WTC11 (cell line): ENCODE measurements around the gene RARRES2. TPM values are rescaled to one million over a fixed set of nuclear protein-coding genes. Genes with fewer than 3 reads are reported as not detected.

Experiments
- ATAC-seq: fragments of 200-7000 bp; cut with Tn5 transposase; 2 replicates; pipeline ENCODE4 v1.10.0; 2021; ENCODE audit warnings: mild to moderate bottlenecking, moderate library complexity
- CTCF ChIA-PET: fragments of 300-600 bp; sonication (Branson Sonifier 250); formaldehyde crosslinking; loops from one replicate; lab custom pipeline; 2021; ENCODE audit warnings: antibody characterized with exemption; lab: Charles Lee
- POLR2A ChIA-PET: fragments of 350-600 bp; sonication (Branson Sonifier 250); formaldehyde crosslinking; loops from one replicate; lab custom pipeline; 2021; ENCODE audit warnings: antibody characterized with exemption; lab: Charles Lee
- DNase-seq: peaks from one replicate; pipeline ENCODE4 v3.0.0; 2021; ENCODE audit warnings: low spot score
- H3K27ac Mint-ChIP-seq: 2 replicates; pipeline ENCODE4 v1.8.0; 2021; ENCODE audit warnings: mixed read lengths
- H3K27me3 Mint-ChIP-seq: 2 replicates; pipeline ENCODE4 v1.8.0; 2021; ENCODE audit warnings: low read depth, mild to moderate bottlenecking, moderate library complexity, mixed read lengths
- H3K36me3 Mint-ChIP-seq: 2 replicates; pipeline ENCODE4 v1.8.0; 2021; ENCODE audit warnings: mixed read lengths
- H3K4me1 Mint-ChIP-seq: 2 replicates; pipeline ENCODE4 v1.8.0; 2022; ENCODE audit warnings: mixed read lengths
- H3K4me3 Mint-ChIP-seq: 2 replicates; pipeline ENCODE4 v1.8.0; 2021; ENCODE audit warnings: mild to moderate bottlenecking, moderate library complexity, mixed read lengths
- H3K9me3 Mint-ChIP-seq: 2 replicates; pipeline ENCODE4 v1.8.0; 2021; ENCODE audit warnings: mixed read lengths
- AFF4 ChIP-seq: sonication (generic); formaldehyde crosslinking; IDR thresholded peaks from 2 replicates; pipeline ENCODE4 v1.8.1; 2023; ENCODE audit warnings: mild to moderate bottlenecking, missing genetic modification reagents, borderline replicate concordance
- CREB1 ChIP-seq: sonication (generic); formaldehyde crosslinking; IDR thresholded peaks from 2 replicates; pipeline ENCODE4 v1.8.0; 2023; ENCODE audit warnings: mild to moderate bottlenecking, missing genetic modification reagents
- CREM ChIP-seq: sonication (generic); formaldehyde crosslinking; IDR thresholded peaks from 2 replicates; pipeline ENCODE4 v1.8.1; 2022; ENCODE audit warnings: mild to moderate bottlenecking, missing genetic modification reagents, moderate library complexity
- EMX1 ChIP-seq: fragments of 250-450 bp; sonication (Bioruptor Pico); IDR thresholded peaks from 2 replicates; pipeline ENCODE4 v1.8.0; 2021; ENCODE audit warnings: mild to moderate bottlenecking
- ETV6 ChIP-seq: sonication (generic); formaldehyde crosslinking; IDR thresholded peaks from 2 replicates; pipeline ENCODE4 v1.8.1; 2022; ENCODE audit warnings: mild to moderate bottlenecking, missing genetic modification reagents
- FOXP1 ChIP-seq: sonication (generic); formaldehyde crosslinking; IDR thresholded peaks from 2 replicates; pipeline ENCODE4 v1.8.0; 2022; ENCODE audit warnings: missing genetic modification reagents, mild to moderate bottlenecking, moderate library complexity, borderline replicate concordance
- GTF2I ChIP-seq: fragments of 250-450 bp; sonication (Bioruptor Pico); conservative IDR thresholded peaks from 2 replicates; pipeline ENCODE4 v1.4.0; 2021; ENCODE audit warnings: mild to moderate bottlenecking
- HMGXB4 ChIP-seq: sonication (generic); formaldehyde crosslinking; IDR thresholded peaks from 2 replicates; pipeline ENCODE4 v1.8.1; 2023; ENCODE audit warnings: mild to moderate bottlenecking, moderate library complexity, missing genetic modification reagents
- IRF2 ChIP-seq: sonication (generic); formaldehyde crosslinking; IDR thresholded peaks from 2 replicates; pipeline ENCODE4 v1.8.0; 2022; ENCODE audit warnings: low read depth, missing genetic modification reagents, borderline replicate concordance
- MAX ChIP-seq: sonication (generic); formaldehyde crosslinking; IDR thresholded peaks from 2 replicates; pipeline ENCODE4 v1.8.0; 2022; ENCODE audit warnings: mild to moderate bottlenecking, missing genetic modification reagents
- MYBL2 ChIP-seq: sonication (generic); formaldehyde crosslinking; IDR thresholded peaks from 2 replicates; pipeline ENCODE4 v1.8.1; 2023; ENCODE audit warnings: mild to moderate bottlenecking, moderate library complexity, missing genetic modification reagents
- NR1H2 ChIP-seq: sonication (generic); formaldehyde crosslinking; IDR thresholded peaks from 2 replicates; pipeline ENCODE4 v1.9.0; 2021; ENCODE audit warnings: mild to moderate bottlenecking, moderate library complexity, missing genetic modification reagents
- NR2C2 ChIP-seq: sonication (generic); formaldehyde crosslinking; IDR thresholded peaks from 2 replicates; pipeline ENCODE4 v1.8.0; 2022; ENCODE audit warnings: mild to moderate bottlenecking, missing genetic modification reagents
- RORB ChIP-seq: fragments of 250-450 bp; sonication (Bioruptor Pico); IDR thresholded peaks from 2 replicates; pipeline ENCODE4 v1.9.0; 2021; ENCODE audit warnings: mild to moderate bottlenecking
- SMAD3 ChIP-seq: sonication (generic); formaldehyde crosslinking; IDR thresholded peaks from 2 replicates; pipeline ENCODE4 v1.8.0; 2022; ENCODE audit warnings: missing genetic modification reagents, mild to moderate bottlenecking, borderline replicate concordance
- SOX15 ChIP-seq: fragments of 250-450 bp; sonication (Bioruptor Pico); IDR thresholded peaks from 2 replicates; pipeline ENCODE4 v1.9.0; 2021; ENCODE audit warnings: mild to moderate bottlenecking
- TEAD1 ChIP-seq: sonication (generic); formaldehyde crosslinking; IDR thresholded peaks from 2 replicates; pipeline ENCODE4 v1.8.0; 2022; ENCODE audit warnings: mild to moderate bottlenecking, missing genetic modification reagents
- ZBTB21 ChIP-seq: sonication (generic); formaldehyde crosslinking; IDR thresholded peaks from 2 replicates; pipeline ENCODE4 v1.8.1; 2023; ENCODE audit warnings: mild to moderate bottlenecking, missing genetic modification reagents, borderline replicate concordance
- ZNF232 ChIP-seq: sonication (generic); formaldehyde crosslinking; IDR thresholded peaks from 2 replicates; pipeline ENCODE4 v1.8.0; 2022; ENCODE audit warnings: mild to moderate bottlenecking, missing genetic modification reagents
- ZNF423 ChIP-seq: fragments of 250-450 bp; sonication (Bioruptor Pico); IDR thresholded peaks from 2 replicates; pipeline ENCODE4 v2.1.2; 2022; ENCODE audit warnings: mild to moderate bottlenecking, moderate library complexity
- ZNF671 ChIP-seq: fragments of 250-450 bp; sonication (Bioruptor Pico); IDR thresholded peaks from 2 replicates; pipeline ENCODE4 v1.8.0; 2021; ENCODE audit warnings: mild to moderate bottlenecking
- total RNA-seq: library from RNA; stranded (reverse); gene quantifications from 3 replicates; pipeline ENCODE4 v1.2.3, GENCODE V29; 2021
- TF ChIP-seq, protein P1 (sequence below): fragments of 250-450 bp; sonication (Bioruptor Pico); IDR thresholded peaks from 2 replicates; pipeline ENCODE4 v1.9.0; 2021; ENCODE audit warnings: mild to moderate bottlenecking
- TF ChIP-seq, protein P2 (sequence below): sonication (generic); formaldehyde crosslinking; IDR thresholded peaks from 2 replicates; pipeline ENCODE4 v1.8.1; 2022; ENCODE audit warnings: mild to moderate bottlenecking, missing genetic modification reagents, moderate library complexity, borderline replicate concordance
- TF ChIP-seq, protein P3 (sequence below): fragments of 200-600 bp; IDR thresholded peaks from 2 replicates; pipeline ENCODE4 v1.8.0; 2022; ENCODE audit warnings: antibody characterized with exemption
- TF ChIP-seq, protein P4 (sequence below): sonication (generic); formaldehyde crosslinking; IDR thresholded peaks from 2 replicates; pipeline ENCODE4 v1.8.0; 2022; ENCODE audit warnings: mild to moderate bottlenecking, missing genetic modification reagents

The RARRES2 gene
- total RNA-seq, 1 experiment from 2014 or later: 230 TPM

DNA sequence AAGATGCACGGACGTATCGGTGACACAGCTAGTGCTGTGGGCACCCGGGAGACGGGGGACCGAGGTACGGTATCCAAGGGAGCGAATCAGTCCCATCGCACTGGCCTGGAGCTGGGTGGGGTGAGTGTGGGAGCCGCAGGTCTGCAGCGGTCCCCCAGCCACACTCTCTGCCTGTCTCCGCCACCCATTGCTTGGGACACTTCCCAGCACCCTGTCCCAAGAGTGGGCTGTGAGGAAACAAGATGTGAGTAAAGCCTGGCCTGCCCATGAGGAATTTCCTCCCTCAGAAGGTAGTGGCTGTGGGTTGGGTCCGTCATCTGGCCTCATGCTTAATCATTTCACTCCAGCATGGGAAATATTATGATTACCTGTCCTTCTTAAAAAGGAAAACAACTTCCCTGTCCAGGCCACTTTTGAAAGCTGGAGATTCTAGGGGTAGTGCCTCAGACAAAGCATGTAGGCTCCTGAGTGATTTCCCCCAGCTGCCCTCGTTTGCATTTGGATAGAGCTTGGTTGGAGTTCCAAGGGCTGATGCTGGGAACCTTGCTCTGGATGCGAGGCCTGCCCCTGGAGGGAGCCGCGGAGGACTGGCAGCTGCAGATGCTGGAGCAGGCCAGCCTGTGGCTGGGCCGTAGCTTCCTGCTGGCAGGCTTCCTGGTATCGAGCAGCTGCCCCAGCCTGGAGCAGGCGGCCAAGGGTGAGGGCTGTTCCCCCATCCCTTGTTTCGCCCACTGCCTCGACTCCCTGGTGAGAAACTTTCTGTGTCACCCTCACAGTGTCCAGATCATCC is 11.9 kb downstream of the RARRES2 start:
- 0 out of 2 replicates have a peak, but pooled peaks cover 2% of the 10 kb centered on the region for H3K27me3 Mint-ChIP-seq
- H3K9me3 Mint-ChIP-seq: no peaks in the 10 kb centered on the region
- ChIA-PET CTCF (interaction anchor here (0.7 to 1.5 kb wide), 11 partner anchors 9 to 646 kb away, joined by 3 to 6 read pairs (median 4); no protein-coding TSS in a partner anchor), POLR2A (interaction anchor here (0.6 to 2.2 kb wide), 11 partner anchors 9 to 1039 kb away, joined by 3 to 9 read pairs (median 3); partner anchors contain the start of genes RARRES2 and REPIN1)
- H3K4me1 Mint-ChIP-seq: peaks cover 60% of the 10 kb centered on the region
- peaks cover 44% of the 10 kb centered on the region for H3K36me3 Mint-ChIP-seq
- peak; percentile 81 for DNase-seq
- ATAC-seq: peak; percentile 94
- TF ChIP-seq ZNF423 (CRISPR knock-in tag): peak; percentile 86
- peak; percentile 49; the same call in 1 of the 2 replicates for TF ChIP-seq ETV6 (CRISPR knock-in tag)
- no peak for TF ChIP-seq RORB (CRISPR knock-in tag)
- TF ChIP-seq SMAD3 (CRISPR knock-in tag): 0 out of 2 replicates have a peak, but pooled peaks have one; percentile 20
- no peak for TF ChIP-seq IRF2 (CRISPR knock-in tag)
- TF ChIP-seq CREM (CRISPR knock-in tag): 0 out of 2 replicates have a peak, but pooled peaks have one; percentile 17
- TF ChIP-seq MYBL2: 0 out of 2 replicates have a peak, but pooled peaks have one; percentile 30
- 0 out of 2 replicates have a peak, but pooled peaks have one; percentile 29 for TF ChIP-seq TEAD1 (CRISPR knock-in tag)
- TF ChIP-seq FOXP1 (CRISPR knock-in tag): no peak; the same call in 1 of the 2 replicates
- peak overlapping the region; percentile 97 for H3K27ac Mint-ChIP-seq
- H3K4me3 Mint-ChIP-seq: peak overlapping the region; percentile 26; the same call in 1 of the 2 replicates

DNA sequence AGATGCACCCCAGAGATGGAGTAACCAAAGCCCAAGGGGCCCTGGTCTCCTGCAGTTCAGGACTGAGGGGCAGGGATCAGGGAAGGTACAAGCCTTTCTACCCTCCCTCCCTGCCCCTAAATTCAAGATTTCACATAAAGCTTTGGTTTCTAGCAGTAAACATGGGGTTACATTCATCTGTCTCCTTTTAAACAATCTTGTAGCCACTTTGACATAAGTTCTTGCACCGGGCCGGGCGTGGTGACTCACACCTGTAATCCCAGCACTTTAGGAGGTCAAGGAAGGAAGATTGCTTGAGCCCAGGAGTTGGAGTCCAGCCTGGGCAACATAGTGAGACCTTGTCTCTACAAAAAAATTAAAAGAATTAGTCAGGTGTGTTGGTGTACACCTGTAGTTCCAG is 14.1 kb downstream of the RARRES2 start:
- Mint-ChIP-seq H3K27ac (no peak overlapping the region), H3K9me3 (no peaks in the 10 kb centered on the region), H3K4me1 (peaks cover 58% of the 10 kb centered on the region), H3K27me3 (peaks cover 6% of the 10 kb centered on the region), H3K4me3 (no peak overlapping the region), H3K36me3 (peaks cover 35% of the 10 kb centered on the region)
- no peak for ATAC-seq
- ChIA-PET POLR2A (no interaction called here), CTCF (no interaction called here)
- no peak for DNase-seq
- TF ChIP-seq HMGXB4 (no peak), GTF2I (CRISPR knock-in tag) (no peak), EMX1 (CRISPR knock-in tag) (no peak), ZNF671 (CRISPR knock-in tag) (no peak), NR1H2 (no peak), ZNF232 (CRISPR knock-in tag) (no peak), MAX (CRISPR knock-in tag) (no peak), NR2C2 (CRISPR knock-in tag) (no peak), RORB (CRISPR knock-in tag) (no peak), AFF4 (CRISPR knock-in tag) (no peak), SOX15 (no peak), ZBTB21 (CRISPR knock-in tag) (no peak), SMAD3 (CRISPR knock-in tag) (no peak), CREB1 (CRISPR knock-in tag) (no peak)
- TF ChIP-seq, protein P1, sequence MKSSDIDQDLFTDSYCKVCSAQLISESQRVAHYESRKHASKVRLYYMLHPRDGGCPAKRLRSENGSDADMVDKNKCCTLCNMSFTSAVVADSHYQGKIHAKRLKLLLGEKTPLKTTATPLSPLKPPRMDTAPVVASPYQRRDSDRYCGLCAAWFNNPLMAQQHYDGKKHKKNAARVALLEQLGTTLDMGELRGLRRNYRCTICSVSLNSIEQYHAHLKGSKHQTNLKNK: no peak
- TF ChIP-seq, protein P2, sequence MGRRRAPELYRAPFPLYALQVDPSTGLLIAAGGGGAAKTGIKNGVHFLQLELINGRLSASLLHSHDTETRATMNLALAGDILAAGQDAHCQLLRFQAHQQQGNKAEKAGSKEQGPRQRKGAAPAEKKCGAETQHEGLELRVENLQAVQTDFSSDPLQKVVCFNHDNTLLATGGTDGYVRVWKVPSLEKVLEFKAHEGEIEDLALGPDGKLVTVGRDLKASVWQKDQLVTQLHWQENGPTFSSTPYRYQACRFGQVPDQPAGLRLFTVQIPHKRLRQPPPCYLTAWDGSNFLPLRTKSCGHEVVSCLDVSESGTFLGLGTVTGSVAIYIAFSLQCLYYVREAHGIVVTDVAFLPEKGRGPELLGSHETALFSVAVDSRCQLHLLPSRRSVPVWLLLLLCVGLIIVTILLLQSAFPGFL (CRISPR knock-in tag): no peak
- TF ChIP-seq, protein P3, sequence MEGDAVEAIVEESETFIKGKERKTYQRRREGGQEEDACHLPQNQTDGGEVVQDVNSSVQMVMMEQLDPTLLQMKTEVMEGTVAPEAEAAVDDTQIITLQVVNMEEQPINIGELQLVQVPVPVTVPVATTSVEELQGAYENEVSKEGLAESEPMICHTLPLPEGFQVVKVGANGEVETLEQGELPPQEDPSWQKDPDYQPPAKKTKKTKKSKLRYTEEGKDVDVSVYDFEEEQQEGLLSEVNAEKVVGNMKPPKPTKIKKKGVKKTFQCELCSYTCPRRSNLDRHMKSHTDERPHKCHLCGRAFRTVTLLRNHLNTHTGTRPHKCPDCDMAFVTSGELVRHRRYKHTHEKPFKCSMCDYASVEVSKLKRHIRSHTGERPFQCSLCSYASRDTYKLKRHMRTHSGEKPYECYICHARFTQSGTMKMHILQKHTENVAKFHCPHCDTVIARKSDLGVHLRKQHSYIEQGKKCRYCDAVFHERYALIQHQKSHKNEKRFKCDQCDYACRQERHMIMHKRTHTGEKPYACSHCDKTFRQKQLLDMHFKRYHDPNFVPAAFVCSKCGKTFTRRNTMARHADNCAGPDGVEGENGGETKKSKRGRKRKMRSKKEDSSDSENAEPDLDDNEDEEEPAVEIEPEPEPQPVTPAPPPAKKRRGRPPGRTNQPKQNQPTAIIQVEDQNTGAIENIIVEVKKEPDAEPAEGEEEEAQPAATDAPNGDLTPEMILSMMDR: no peak
- TF ChIP-seq, protein P4, sequence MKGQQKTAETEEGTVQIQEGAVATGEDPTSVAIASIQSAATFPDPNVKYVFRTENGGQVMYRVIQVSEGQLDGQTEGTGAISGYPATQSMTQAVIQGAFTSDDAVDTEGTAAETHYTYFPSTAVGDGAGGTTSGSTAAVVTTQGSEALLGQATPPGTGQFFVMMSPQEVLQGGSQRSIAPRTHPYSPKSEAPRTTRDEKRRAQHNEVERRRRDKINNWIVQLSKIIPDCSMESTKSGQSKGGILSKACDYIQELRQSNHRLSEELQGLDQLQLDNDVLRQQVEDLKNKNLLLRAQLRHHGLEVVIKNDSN (CRISPR knock-in tag): no peak
